Activated CD8-positive, alpha-beta T cell treated with anti-CD3 and anti-CD28 coated beads for 36 hours (primary cell): Measurements from ENCODE around the gene OR10H1. TPM values are rescaled to one million over a fixed set of nuclear protein-coding genes. Genes with fewer than 3 reads are reported as not detected.

Experiments
- ATAC-seq: fragments of 200-7000 bp; cut with Tn5 transposase; one replicate; pipeline ENCODE4 v1.10.0; 2021; ENCODE audit warnings: mild to moderate bottlenecking, moderate library complexity
- CTCF ChIA-PET: fragments of 350-600 bp; sonication (Branson Sonifier 250); formaldehyde crosslinking; loops from one replicate; lab custom pipeline; 2021; ENCODE audit warnings: antibody characterized with exemption; lab: Charles Lee
- POLR2A ChIA-PET: fragments of 350-600 bp; sonication (Branson Sonifier 250); formaldehyde crosslinking; loops from one replicate; lab custom pipeline; 2021; ENCODE audit warnings: antibody characterized with exemption; lab: Charles Lee
- DNase-seq: peaks from one replicate; pipeline ENCODE4 v3.0.0-alpha.2; 2020
- H3K27ac Mint-ChIP-seq: one replicate; pipeline ENCODE4 v1.8.0; 2021; ENCODE audit warnings: mild to moderate bottlenecking, mixed read lengths
- H3K27me3 Mint-ChIP-seq: one replicate; pipeline ENCODE4 v1.8.0; 2021; ENCODE audit warnings: mixed read lengths
- H3K36me3 Mint-ChIP-seq: one replicate; pipeline ENCODE4 v1.8.0; 2021; ENCODE audit warnings: low read depth, mixed read lengths
- H3K4me1 Mint-ChIP-seq: one replicate; pipeline ENCODE4 v1.8.0; 2021; ENCODE audit warnings: low read depth, mixed read lengths
- H3K4me3 Mint-ChIP-seq: one replicate; pipeline ENCODE4 v1.8.0; 2021; ENCODE audit warnings: mild to moderate bottlenecking, moderate library complexity, mixed read lengths
- H3K9me3 Mint-ChIP-seq: one replicate; pipeline ENCODE4 v1.8.0; 2021; ENCODE audit warnings: mixed read lengths
- intact Hi-C: fragments of 100-400 bp; cut with micrococcal nuclease; formaldehyde crosslinking; loops from one replicate; pipeline ENCODE4 v1.10.0; 2022
- total RNA-seq, 2 experiments: library from RNA; stranded (reverse); gene quantifications; one replicate each; pipeline ENCODE4 v1.2.3, GENCODE V29; 2021
- TF ChIP-seq, protein P1 (sequence below): fragments of 200-600 bp; IDR thresholded peaks from one replicate; pipeline ENCODE4 v1.8.0; 2022; ENCODE audit warnings: antibody characterized with exemption, mild to moderate bottlenecking

The OR10H1 gene
- total RNA-seq, 2 experiments from 2014 or later, result not detected

DNA sequence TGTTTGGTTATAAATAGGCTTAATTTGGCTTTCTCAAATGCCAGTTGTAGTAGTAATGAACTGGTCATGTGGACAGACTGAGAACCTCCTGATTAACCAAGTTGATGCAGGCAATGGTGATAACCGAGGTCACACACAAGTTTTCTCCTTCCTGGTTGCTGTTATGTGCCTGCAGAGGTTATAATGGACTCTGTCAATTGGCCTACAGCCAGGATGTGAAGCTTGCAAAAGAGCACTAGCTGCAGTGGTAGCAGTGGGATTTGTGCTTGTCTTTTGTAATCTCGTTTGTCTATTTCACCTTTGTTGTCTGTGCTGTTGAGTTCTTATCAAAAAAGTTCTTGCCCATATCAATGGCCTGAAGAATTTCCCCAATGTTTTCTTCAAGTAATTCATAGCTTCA is 57.1 kb downstream of the OR10H1 start:
- CTCF ChIA-PET, result no interaction called here
- POLR2A ChIA-PET, result no interaction called here
- no peak overlapping the region for H3K27ac Mint-ChIP-seq
- H3K27me3 Mint-ChIP-seq, result peaks cover 55% of the 10 kb centered on the region
- H3K4me1 Mint-ChIP-seq, result no peaks in the 10 kb centered on the region
- DNase-seq (no peak), ATAC-seq (no peak)
- no peaks in the 10 kb centered on the region for H3K36me3 Mint-ChIP-seq
- TF ChIP-seq, protein P1, sequence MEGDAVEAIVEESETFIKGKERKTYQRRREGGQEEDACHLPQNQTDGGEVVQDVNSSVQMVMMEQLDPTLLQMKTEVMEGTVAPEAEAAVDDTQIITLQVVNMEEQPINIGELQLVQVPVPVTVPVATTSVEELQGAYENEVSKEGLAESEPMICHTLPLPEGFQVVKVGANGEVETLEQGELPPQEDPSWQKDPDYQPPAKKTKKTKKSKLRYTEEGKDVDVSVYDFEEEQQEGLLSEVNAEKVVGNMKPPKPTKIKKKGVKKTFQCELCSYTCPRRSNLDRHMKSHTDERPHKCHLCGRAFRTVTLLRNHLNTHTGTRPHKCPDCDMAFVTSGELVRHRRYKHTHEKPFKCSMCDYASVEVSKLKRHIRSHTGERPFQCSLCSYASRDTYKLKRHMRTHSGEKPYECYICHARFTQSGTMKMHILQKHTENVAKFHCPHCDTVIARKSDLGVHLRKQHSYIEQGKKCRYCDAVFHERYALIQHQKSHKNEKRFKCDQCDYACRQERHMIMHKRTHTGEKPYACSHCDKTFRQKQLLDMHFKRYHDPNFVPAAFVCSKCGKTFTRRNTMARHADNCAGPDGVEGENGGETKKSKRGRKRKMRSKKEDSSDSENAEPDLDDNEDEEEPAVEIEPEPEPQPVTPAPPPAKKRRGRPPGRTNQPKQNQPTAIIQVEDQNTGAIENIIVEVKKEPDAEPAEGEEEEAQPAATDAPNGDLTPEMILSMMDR, result no peak
- H3K9me3 Mint-ChIP-seq, result peaks cover 2% of the 10 kb centered on the region
- no peak overlapping the region for H3K4me3 Mint-ChIP-seq
- intact Hi-C loops, result no loop called here

Other genes starting within 250 kb of the OR10H1 start
- gene CYP4F8, start 200.4 kb downstream of the OR10H1 start, total RNA-seq, result not detected
- under 1 TPM; 0.16 TPM for gene CYP4F3, start 174.8 kb downstream of the OR10H1 start, total RNA-seq
- gene CYP4F12, start 142.6 kb downstream of the OR10H1 start, total RNA-seq, result not detected
- not detected for gene OR10H2, start 87.6 kb downstream of the OR10H1 start, total RNA-seq
- not detected for gene OR10H3, start 77.7 kb downstream of the OR10H1 start, total RNA-seq
- gene OR10H5, start 28.0 kb downstream of the OR10H1 start, total RNA-seq, result under 1 TPM in 1 of 2 experiments, not detected in 1; 0.04 TPM
- gene CYP4F2, start 82.4 kb upstream of the OR10H1 start, total RNA-seq, result under 1 TPM in 1 of 2 experiments, not detected in 1; 0.18 TPM
- gene CYP4F11, start 118.9 kb upstream of the OR10H1 start, total RNA-seq, result not detected
- gene OR10H4, start 133.3 kb upstream of the OR10H1 start, total RNA-seq, result not detected